Stimulated activated CD4-positive, alpha-beta T cell treated with anti-CD3 and anti-CD28 coated beads, Interleukin-2, amount 100 ng/mL, for 4 hours (primary cell): Measurements from ENCODE around the gene MOSMO.
"Not testable (repeated sequence)": the region's sequence is repeated elsewhere in the genome, so short reads cannot be mapped to it uniquely, and the experiment has no call there.

Experiments
- DNase-seq: peaks from one replicate; pipeline ENCODE4 v3.0.0-alpha.2; 2020; ENCODE audit warnings: low read depth

MOSMO gene

DNA sequence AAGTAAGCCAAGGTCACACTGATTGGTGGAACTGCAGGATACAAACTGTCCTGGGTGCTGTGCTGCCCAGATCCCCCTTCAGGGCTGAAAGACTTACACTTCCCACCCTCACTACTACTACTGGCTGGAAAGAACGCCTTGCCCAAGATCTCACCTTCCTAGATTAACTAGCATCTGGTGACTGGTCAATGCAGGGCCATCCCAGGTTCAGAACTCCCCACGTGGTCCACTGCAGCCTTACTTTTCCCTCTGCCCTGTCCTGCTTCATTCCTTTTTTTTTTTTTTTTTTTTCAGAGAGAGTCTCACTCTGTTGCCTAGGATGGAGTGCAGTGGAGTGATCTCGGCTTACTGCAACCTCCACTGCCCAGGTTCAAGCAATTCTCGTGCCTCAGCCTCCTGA, 4.7 kb upstream of the MOSMO start:
- DNase-seq = no peak

DNA sequence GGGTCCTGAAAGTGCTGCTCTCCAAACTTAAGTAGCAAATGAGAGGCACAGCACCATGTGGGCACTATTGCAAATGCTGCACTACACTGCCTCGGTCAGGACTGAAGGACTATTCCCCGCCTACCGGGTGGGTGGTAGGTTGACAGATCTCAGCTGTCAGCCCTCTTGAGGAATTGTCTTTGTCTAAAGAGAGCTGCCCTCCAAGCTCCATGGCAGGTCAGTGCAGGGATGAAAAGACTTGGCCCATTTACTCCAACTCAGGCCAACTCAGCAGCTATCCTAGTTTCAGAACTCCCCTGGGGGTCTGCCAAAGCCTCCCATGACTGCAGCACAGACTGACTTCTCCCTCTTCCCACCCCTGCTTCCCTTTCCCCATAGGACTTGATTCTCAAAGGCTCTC, 3.6 kb upstream of the MOSMO start:
- no peak for DNase-seq

DNA sequence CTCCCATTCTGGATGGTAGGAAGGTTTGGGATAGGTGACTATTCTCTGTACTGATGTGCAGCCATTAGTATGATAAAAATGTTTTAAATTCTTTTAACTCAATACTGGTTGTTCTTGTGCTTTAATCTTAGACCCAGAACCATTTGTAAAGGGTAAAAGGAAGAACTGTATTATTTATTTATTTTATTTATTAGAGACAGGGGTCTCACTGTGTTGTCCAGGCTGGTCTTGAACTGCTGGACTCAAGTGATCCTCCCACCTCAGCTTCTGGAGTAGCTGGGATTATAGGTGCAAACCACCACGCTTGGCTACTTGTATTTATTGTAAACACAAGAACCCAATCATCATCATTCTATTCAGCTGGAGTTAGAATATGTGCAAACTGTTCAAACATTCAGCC, 2.2 kb upstream of the MOSMO start:
- no peak for DNase-seq

DNA sequence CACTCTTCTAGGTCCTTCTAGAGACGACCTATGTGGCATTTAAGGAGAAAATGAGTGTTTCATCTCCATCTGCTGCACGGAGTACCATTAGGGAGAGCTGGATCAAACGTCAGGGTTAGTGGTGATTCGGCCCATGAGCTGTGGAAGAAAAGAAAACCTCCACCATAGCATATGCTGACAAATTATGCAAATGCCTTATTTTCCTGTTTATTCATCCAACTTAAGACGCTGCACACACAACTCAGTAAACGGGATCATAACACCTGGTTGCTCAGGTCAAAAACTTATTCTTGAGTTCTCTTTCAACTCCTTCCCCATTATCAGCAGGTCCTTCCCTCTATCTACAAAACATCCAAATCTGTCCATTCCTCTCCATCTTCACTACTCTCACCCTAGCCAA, 1.3 kb upstream of the MOSMO start:
- no peak for DNase-seq

DNA sequence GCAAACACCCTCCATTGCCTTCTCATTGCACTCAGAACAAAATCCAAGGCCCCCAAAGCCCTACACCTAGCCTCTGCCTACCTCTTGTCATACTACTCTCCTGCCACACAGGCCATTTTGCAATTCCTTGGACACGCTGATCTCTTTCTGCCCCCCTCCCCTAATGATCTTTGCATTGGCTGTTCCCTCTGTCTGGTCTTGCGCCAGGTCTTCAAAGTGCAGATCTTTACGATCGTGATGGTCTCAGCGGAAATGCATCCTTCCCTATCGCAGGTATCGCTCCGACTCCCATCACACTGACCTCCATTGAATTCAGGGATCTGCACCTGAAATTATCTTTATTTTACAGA, 777 bp upstream of the MOSMO start:
- no peak for DNase-seq

DNA sequence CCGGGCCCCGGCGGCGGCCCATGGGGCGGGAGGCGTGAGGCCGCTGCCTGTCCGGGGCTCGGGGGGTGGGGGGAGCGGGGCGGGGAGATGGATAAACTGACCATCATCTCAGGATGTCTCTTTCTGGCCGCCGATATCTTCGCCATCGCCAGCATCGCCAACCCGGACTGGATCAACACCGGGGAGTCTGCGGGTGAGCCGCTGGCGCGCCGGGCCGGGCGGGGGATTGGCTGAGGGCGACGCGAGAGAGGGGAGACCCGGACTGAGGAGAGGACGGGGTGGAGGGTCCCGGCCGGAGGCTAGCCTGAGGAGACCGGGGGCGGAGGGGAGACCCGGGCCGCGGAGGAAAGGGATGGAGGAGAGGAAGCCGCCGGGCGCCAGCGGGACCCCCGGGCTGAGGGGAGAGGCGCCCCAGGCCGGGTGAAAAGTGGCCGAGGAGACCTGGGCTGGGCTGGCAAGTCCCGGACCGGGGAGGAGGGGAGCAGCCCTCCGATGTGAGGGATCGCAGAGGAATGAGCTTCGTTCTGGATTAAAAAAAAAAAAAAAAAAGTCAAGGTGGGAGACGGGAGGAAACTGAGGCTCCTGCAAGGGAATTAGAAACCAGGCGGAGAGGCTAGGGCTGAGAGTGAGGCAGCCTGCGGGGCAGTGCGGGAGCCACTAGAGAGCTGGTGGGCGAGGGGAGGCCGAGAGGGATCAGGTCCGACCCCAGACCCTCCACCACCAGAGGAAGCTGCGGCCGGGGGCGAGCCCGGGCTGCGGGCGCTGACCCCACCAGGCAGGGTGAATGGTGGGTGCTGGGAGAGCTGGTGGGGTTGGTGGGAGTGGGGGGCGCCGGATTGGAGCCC, 526 bp downstream of the MOSMO start:
- DNase-seq = no peak

DNA sequence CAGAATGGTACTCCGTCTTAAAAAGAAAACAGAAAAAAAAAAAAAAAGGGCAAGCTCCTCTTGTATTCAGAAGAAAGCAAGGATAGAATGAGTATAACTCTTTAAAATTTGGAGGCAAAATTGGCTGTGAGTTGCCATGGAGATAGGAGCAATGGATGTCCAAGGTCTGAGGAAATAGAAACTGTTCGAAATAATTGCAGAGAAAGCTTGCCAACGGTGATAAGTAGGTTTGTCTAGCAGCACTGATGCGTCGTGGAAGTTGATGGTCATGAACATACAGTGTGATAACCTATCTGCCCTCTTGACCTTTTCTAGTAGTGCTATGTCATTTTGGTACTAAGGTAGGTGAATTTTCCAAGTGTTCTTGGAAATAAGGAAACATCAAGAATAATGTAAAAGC, 3.0 kb downstream of the MOSMO start:
- no peak for DNase-seq

DNA sequence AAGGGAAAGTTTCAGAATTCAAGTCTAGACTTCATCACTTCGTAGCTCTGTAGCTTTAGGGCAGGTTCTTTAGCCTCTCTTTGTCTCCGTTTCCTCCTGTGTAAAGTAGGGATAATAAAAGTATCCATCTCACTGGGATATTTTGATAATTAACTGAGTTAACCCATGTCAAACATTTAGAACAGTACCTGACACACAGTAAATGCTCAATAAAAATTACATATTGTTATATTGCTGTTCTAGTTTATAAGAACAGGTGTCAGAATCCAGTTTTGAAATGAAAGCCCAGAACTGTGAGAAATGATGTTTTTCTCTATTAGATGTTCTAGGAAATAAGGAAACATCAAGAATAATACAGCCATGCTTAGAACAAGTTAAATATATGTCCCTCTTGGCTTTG, 4.3 kb downstream of the MOSMO start:
- DNase-seq = no peak

DNA sequence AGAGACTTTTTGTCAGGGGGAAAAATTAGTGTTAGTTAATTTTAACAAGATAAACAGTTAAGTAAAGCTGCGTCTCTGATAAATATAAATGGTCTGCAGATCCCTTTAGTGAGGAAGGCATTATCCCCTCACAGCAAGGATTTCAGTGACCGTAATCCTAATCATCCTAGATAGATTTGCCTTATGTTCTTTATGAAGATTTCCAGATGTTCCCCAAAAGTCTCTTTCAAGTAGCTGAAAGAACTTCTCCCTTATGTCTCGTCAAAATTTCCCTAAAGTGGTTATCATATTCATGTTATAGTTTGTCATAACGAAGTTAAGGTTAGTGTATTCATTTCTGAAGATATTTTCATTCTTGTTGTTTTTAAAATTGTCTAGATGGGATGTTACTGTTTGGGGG, 5.6 kb downstream of the MOSMO start:
- DNase-seq = no peak

DNA sequence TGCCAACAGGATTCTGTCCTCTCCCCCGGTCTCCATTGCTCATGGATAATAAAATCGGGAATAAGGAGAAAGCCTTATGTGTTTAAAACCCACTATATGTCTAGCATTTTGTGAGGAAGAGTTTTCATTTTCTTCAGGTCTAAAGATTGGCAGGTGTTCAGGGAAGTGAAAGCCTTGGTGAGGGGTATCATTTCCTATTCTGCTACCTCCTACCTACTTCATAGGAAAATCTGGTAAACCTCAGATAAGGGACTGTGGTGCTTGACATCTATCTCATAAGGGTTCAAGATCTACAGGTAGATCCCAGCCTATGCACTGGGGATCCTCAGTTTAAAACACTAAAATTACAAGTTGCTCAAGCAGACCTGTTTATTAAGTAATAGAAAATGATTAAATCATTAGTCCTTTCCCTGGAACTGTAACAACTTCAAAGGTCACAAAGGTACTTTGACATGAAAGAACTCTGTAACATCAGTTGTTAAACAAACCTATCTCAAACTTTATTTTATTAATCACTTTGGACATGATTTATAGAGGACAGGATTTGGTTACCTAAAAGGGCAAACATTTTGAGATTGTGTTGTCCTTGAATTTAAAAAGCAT, 6.5 kb downstream of the MOSMO start:
- DNase-seq = no peak

DNA sequence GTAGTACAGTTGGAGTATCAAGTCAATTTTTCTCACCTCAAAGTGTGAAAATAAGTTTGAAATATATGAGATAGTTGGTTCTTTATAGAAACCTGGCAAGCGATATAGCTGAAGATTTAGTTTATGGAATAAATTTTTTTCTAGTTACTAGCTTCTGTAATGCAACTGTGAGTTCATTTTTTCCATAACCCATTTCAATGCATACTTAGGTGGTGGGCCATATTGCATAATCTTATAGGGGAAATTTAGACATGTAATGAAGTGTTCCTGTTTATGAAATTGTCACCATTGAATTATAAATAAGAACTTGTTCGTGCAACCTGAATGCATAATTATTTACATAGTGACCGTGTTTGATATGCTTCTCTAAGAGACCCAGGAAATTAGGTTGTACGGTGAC, 9.0 kb downstream of the MOSMO start:
- DNase-seq = no peak

DNA sequence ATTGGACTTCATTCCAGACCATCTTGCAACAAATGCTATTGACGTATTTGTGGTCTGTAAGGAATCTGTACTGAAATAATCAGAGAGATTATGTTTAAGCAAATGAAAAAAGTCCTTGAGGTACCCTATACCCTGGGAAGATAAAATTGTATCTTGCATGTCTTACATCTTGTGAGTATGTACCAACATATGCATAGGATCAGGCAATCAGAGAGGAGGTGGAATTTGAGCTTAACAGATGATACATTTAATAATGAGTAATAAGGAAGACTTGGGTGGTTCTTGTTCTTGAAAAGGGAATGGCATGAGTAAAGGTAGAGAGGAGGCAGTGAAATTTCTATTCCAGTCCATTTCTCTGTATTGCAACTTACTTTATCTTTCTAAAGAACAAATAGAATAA, 10.6 kb downstream of the MOSMO start:
- DNase-seq = no peak

DNA sequence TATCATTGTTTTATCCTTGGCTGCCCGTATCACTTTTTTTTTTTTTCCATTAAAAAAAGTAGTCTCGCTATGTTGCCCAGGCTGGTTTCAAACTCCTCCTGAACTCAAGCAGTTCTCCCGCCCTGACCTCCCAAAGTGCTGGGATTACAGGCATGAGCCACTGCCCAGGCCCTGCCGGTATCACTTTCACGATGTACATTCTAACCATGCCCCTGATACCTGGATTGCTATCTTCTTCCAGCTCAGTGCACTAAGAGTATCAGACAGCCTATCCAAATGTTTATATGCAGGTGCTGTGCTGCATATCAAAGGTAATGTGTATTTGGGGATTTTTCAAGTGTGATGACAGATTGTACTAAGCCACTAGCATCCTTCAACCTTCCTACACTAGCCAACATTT, 14.2 kb downstream of the MOSMO start:
- DNase-seq = no peak

DNA sequence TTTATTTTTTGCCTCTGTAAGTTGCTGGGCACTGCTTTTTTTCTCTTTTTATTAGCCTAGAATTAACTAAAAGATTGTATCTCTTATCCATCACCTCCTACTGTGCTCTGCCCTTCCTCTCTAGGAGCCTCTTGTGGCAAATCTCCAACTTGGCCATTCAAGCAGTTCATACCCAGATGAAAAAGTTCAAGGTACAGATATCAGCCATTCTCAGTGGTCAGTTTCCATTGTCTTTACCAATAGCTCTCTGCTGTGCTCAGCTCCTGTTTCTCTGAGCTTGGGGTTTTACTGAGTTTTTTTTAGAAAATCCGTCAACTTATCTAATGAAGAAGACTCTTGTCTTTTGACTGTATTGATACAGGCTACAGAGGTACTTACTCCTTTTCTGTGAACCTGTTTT, 15.6 kb downstream of the MOSMO start:
- DNase-seq = no peak

DNA sequence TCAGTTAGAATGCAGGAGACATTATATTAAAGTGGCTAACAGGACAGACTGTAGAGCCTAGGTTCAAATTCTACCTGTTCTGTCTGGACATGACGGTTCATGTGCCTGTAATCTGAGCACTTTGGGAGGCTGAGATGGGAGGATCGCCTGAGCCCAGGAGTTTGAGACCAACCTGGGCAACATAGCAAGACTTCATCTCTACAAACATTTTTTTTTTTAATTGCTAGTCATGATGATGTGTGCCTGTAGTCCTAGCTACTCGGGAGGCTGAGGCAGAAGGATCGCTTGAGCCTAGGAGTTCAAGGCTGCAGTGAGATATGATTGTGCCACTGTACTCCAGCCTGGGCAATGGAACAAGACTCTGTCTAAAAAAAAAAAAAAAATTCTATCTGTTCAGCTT, 16.9 kb downstream of the MOSMO start:
- DNase-seq = not testable (repeated sequence)

DNA sequence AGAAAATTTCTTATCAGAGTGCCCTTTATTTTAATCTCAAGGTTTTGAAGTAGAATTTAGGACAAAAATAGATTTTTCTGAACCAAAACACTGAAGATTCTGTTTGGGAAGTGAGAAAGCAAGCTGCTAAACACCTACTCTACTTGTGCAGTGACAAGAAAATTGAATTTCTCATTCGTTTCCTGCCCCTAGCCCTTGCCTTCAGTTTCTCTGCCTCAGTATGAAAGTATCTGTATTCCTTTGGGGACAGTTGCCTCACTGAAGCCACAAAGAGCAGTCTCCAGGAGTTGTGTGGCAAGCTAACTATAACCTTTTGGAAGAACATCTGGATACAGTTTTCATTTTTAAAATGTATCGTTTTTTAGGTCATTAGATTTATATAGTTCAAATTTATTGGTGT, 19.7 kb downstream of the MOSMO start:
- DNase-seq = no peak

DNA sequence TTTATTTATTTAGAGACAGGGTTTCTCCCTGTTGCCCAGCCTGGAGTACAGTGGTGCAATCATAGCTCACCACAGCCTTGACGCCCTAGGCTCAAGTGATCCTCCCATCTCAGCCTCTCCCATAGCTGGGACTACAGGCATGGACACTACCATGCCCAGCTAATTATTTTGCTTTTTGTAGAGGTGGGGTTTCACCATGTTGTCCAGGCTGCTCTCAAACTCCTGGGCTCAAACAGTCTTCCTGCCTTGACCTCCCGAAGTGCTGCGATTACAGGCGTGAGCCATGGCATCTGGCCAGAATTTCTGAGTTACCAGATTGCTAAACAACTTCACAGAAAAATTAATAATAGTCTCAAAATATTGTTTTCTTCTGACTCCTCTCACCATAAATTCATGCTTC, 21.7 kb downstream of the MOSMO start:
- no peak for DNase-seq

DNA sequence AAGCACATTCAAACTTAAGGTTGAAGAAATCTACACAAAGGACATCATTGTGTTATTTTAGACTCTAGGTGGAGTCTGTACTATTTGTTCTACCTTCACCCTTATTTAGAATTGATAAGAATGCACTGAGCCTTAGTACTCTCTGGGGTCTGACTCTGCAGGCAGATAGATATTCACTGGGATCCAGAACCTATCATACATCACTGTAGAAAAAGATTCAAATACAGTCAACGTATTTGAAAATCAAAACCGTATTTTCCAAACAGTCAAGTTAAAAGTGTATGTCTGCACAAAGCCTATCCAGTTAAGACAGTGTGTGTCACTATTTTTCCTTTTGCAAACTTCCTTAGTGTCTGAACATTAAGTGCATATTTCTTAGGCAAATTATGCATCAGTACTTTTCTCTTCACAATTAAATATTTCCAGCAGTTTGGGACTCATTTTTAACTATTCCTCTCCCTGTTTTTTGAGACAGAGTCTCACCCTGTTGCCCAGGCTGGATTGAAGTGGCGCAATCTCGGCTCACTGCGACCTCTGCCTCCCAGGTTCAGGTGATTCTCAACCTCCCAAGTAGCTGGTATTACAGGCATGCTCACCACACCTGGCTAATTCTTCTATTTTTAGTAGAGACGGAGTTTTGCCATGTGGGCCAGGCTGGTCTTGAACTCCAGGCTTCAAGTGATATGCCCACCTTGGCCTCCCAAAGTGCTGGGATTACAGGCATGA, 22.3 kb downstream of the MOSMO start:
- DNase-seq = no peak

DNA sequence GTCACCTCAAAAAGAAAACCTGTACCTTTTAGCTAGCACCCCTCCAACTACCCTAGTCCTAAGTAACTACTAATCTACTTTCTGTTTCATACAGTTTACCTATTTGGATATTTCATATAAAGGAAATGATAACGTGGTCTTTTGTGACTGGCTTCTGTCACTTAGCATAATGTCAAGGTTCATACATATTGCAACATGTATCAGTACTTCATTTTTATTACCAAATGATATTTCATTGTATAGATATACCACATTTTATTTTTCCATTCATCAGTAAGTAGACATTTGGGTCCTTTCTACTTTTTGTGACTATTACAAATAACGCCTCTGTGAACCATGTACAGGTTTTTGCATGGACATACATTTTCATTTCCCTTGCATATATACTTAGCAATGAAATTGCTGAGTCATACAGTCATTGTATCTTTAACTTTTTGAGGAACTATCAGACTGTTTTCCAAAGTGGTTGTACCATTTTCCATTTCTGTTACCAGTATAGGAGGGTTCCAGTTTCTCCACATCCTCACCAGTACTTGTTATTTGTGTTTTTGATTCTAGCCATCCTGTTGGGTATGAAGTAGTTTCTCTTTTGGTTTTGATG, 23.7 kb downstream of the MOSMO start:
- DNase-seq = no peak

DNA sequence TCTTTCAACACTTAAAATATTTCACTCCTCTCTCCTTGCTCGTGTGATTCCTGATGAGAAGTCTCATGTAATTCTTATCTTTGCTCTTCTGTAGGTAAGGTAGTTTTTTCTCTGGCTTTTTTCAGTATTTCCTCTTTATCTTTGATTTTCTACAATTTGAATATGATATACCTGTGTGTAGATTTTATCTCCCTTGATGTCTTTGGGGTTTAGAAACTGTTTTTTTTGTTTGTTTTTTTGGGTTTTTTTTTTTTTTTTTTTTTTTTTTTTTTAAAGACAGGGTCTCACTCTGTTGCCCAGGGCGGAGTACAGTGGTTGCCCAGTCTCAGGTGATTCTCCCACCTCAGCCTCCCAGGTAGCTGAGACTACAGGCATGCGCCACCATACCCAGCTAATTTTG, 26.6 kb downstream of the MOSMO start:
- no peak for DNase-seq

DNA sequence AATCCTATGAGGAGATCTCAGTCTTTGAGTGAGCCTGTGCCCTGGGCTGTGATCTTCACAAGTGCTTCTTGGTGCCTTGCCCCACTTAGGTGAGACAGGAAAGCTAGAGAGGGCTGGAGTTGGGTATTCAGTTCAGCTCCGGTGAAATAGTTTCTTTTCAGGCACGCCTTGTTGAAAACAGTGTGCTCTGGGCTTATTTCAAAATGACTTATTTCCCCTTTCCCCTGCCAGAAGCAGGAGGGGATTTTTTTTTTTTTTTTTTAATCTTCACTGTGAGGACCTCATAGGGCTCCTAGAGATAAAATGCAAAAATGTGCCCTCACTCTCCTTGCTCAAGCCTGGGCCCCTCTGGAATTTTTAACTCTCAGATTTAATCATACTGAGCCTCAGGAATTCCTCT, 27.2 kb downstream of the MOSMO start:
- no peak for DNase-seq

DNA sequence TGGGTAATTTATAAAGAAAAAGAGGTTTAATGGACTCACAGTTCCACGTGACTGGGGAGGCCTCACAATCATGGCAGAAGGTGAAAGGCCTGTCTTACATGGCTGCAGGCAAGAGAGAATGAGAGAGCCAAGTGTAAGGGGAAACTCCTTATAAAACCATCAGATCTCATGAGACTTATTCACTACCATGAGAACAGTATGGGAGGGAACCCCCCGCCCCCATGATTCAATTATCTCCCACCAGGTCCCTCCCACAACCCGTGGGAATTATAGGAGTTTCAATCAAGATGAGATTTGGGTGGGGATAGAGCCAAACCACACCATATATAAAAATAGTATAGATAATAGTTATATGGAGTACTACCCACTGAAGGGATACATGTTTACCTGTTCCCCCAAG, 36.0 kb downstream of the MOSMO start:
- DNase-seq = not testable (repeated sequence)

DNA sequence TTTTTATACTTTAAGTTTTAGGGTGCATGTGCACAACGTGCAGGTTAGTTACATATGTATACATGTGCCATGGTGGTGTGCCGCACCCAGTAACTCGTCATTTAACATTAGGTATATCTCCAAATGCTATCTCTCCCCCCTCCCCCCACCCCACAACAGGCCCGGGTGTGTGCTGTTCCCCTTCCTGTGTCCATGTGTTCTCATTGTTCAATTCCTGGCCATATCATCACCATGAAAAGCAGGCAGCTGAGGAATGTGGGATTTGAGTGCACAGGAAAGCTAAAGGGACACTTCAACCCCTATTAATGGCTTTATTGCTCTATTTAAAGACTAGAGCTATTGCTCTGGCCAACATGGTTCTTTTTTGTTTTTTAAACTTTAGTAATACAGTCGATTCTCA, 38.0 kb downstream of the MOSMO start:
- DNase-seq = not testable (repeated sequence)
